OCI-LY7 (cell line): ENCODE data around the gene STX12. TPM values are rescaled to one million over a fixed set of nuclear protein-coding genes. Genes with fewer than 3 reads are reported as not detected.
"Not testable (repeated sequence)": the region's sequence is repeated elsewhere in the genome, so short reads cannot be mapped to it uniquely, and the experiment has no call there.

Experiments used
- BruUV-seq: library from RNA; stranded (reverse); fragments of 400-500 nt; replicated peaks from 2 replicates; lab custom pipeline; 2021; lab: Mats Ljungman, UMichigan
- CTCF ChIA-PET: fragments of 300-600 bp; sonication (Branson Sonifier 250); formaldehyde crosslinking; loops from one replicate; lab custom pipeline; 2022; ENCODE audit warnings: antibody characterized with exemption; ENCODE audit not compliant: unreplicated experiment; lab: Charles Lee
- POLR2A ChIA-PET: fragments of 300-600 bp; sonication (Branson Sonifier 250); formaldehyde crosslinking; loops from one replicate; lab custom pipeline; 2022; ENCODE audit warnings: antibody characterized with exemption; lab: Charles Lee
- DNase-seq: peaks from one replicate; pipeline ENCODE4 v3.0.0-alpha.2; 2015; ENCODE audit warnings: low spot score
- H2AFZ ChIP-seq: fragments of 200-600 bp; sonication (generic), shearing (Covaris generic); 2 replicates; pipeline ENCODE4 v1.6.1; 2014; ENCODE audit warnings: mild to moderate bottlenecking, antibody characterized with exemption, low read length, moderate library complexity
- H3K27ac ChIP-seq: fragments of 200-600 bp; sonication (generic); 2 replicates; pipeline ENCODE4 v1.5.1; 2014; ENCODE audit warnings: mixed run types, low read depth, mild to moderate bottlenecking, moderate library complexity, low read length, inconsistent platforms; ENCODE audit not compliant: poor library complexity, severe bottlenecking
- H3K36me3 ChIP-seq: fragments of 200-600 bp; sonication (generic); 2 replicates; pipeline ENCODE4 v1.6.1; 2014; ENCODE audit warnings: mild to moderate bottlenecking, antibody characterized with exemption, low read length, moderate library complexity, mixed read lengths; ENCODE audit not compliant: insufficient read depth
- H3K4me1 ChIP-seq: fragments of 200-600 bp; sonication (generic); 2 replicates; pipeline ENCODE4 v1.5.1; 2014; ENCODE audit warnings: mild to moderate bottlenecking, low read length; ENCODE audit not compliant: insufficient read depth, poor library complexity, severe bottlenecking
- H3K4me2 ChIP-seq: fragments of 200-600 bp; sonication (generic); 2 replicates; pipeline ENCODE4 v1.6.1; 2014; ENCODE audit warnings: mild to moderate bottlenecking, low read length
- H3K4me3 ChIP-seq: fragments of 200-600 bp; sonication (generic); 2 replicates; pipeline ENCODE4 v1.5.1; 2014; ENCODE audit warnings: mild to moderate bottlenecking, low read depth, low read length; ENCODE audit not compliant: poor library complexity, severe bottlenecking
- H3K79me2 ChIP-seq: fragments of 200-600 bp; sonication (generic); 2 replicates; pipeline ENCODE4 v1.6.1; 2016; ENCODE audit warnings: low read depth, mild to moderate bottlenecking, low read length, moderate library complexity, mixed read lengths; ENCODE audit not compliant: insufficient read depth
- H3K9me2 ChIP-seq: fragments of 200-600 bp; sonication (generic); 2 replicates; pipeline ENCODE4 v1.6.1; 2016; ENCODE audit warnings: mild to moderate bottlenecking, low read length, mixed read lengths; ENCODE audit not compliant: insufficient read depth
- H3K9me3 ChIP-seq: fragments of 200-600 bp; sonication (generic); 2 replicates; pipeline ENCODE4 v1.6.1; 2014; ENCODE audit warnings: mild to moderate bottlenecking, mixed run types, low read length, mixed read lengths
- H4K20me1 ChIP-seq: fragments of 200-600 bp; sonication (generic); 2 replicates; pipeline ENCODE4 v1.6.1; 2014; ENCODE audit warnings: mild to moderate bottlenecking, antibody characterized with exemption, low read length, moderate library complexity, mixed read lengths; ENCODE audit not compliant: insufficient read depth
- EZH2phosphoT487 ChIP-seq: fragments of 200-600 bp; sonication (generic); IDR thresholded peaks from 2 replicates; pipeline ENCODE4 v1.6.1; 2018; ENCODE audit warnings: low read depth, borderline replicate concordance, mild to moderate bottlenecking, mixed run types, antibody characterized with exemption, low read length, moderate library complexity, mixed read lengths
- intact Hi-C: fragments of 100-400 bp; cut with micrococcal nuclease; formaldehyde crosslinking; loops from one replicate; pipeline ENCODE4 v1.10.0; 2022; ENCODE audit not compliant: unreplicated experiment
- total RNA-seq, 2 experiments: library from RNA; depleted of rRNA in 1 of 2; stranded (reverse); fragments of >200 nt in 1 of 2; shearing (Covaris generic) in 1 of 2; gene quantifications; 2 replicates each; pipeline ENCODE4 v1.2.3, GENCODE V29; 2014 to 2022
- TF ChIP-seq, protein P1 (sequence below): fragments of 200-600 bp; sonication (generic); conservative IDR thresholded peaks from 2 replicates; pipeline ENCODE4 v1.5.1; 2014; ENCODE audit warnings: mild to moderate bottlenecking, antibody characterized with exemption, low read length, moderate library complexity, mixed read lengths

The STX12 gene
- total RNA-seq, 2 experiments from 2014 or later: 17.2 to 30.1 TPM

DNA sequence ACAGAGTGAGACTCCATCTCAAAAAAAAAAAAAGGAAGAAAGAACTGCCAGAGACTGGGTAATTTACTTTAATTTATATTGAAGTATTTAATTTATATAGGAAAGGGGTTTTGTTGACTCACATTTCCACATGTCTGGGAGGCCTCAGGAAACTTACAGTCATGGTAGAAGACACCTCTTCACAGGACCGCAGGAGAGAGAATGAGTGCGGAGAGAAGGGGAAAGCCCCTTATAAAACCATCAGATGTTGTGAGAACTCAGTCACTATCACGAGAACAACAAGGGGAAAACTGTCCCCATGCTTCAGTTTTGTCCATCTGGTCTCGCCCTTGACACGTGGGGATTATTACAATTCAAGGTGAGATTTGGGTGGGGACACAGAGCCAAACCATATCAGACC, 31.8 kb downstream of the STX12 start:
- Histone ChIP-seq H3K4me3 (no peak overlapping the region), H3K27ac (no peak overlapping the region), H3K9me2 (no peaks in the 10 kb centered on the region), H3K36me3 (peaks cover 58% of the 10 kb centered on the region), H2AFZ (no peak overlapping the region), H3K4me1 (no peaks in the 10 kb centered on the region), H4K20me1 (no peaks in the 10 kb centered on the region), H3K79me2 (no peaks in the 10 kb centered on the region), H3K4me2 (no peak overlapping the region), H3K9me3 (no peaks in the 10 kb centered on the region)
- ChIA-PET POLR2A (no interaction called here), CTCF (no interaction called here)
- intact Hi-C loops: no loop called here
- no TSS peak for BruUV-seq
- DNase-seq: no peak
- TF ChIP-seq, protein P1, sequence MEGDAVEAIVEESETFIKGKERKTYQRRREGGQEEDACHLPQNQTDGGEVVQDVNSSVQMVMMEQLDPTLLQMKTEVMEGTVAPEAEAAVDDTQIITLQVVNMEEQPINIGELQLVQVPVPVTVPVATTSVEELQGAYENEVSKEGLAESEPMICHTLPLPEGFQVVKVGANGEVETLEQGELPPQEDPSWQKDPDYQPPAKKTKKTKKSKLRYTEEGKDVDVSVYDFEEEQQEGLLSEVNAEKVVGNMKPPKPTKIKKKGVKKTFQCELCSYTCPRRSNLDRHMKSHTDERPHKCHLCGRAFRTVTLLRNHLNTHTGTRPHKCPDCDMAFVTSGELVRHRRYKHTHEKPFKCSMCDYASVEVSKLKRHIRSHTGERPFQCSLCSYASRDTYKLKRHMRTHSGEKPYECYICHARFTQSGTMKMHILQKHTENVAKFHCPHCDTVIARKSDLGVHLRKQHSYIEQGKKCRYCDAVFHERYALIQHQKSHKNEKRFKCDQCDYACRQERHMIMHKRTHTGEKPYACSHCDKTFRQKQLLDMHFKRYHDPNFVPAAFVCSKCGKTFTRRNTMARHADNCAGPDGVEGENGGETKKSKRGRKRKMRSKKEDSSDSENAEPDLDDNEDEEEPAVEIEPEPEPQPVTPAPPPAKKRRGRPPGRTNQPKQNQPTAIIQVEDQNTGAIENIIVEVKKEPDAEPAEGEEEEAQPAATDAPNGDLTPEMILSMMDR: no peak
- TF ChIP-seq EZH2phosphoT487: no peak

DNA sequence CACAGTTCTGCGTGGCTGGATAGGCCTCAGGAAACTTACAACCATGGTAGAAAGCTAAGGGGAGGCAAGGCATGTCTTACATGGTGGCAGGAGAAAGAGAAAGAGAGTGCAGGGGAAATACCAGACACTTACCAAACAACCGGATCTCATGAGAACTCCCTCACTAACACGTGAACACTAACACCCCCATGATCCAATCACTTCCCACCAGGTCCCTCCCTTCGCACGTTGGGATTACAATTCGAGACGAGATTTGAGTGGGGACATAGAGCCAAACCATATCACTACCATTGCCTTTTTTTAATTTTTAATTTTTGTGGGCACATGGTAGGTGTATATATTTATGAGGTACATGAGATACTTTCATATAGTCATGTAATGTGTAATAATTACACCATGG, 33.7 kb downstream of the STX12 start:
- no TSS peak for BruUV-seq
- intact Hi-C loops: no loop called here
- H2AFZ ChIP-seq: no peak overlapping the region
- no peaks in the 10 kb centered on the region for H3K79me2 ChIP-seq
- H3K9me3 ChIP-seq: no peaks in the 10 kb centered on the region
- ChIA-PET CTCF (no interaction called here), POLR2A (interaction anchor here (0.7 kb wide), 1 partner anchor 29 kb away, joined by 3 read pairs; no protein-coding TSS in a partner anchor)
- H4K20me1 ChIP-seq: no peaks in the 10 kb centered on the region
- H3K27ac ChIP-seq: no peak overlapping the region
- H3K4me2 ChIP-seq: no peak overlapping the region
- H3K4me3 ChIP-seq: no peak overlapping the region
- H3K9me2 ChIP-seq: no peaks in the 10 kb centered on the region
- TF ChIP-seq EZH2phosphoT487: no peak
- TF ChIP-seq, protein P1: no peak
- H3K36me3 ChIP-seq: peaks cover 45% of the 10 kb centered on the region
- H3K4me1 ChIP-seq: no peaks in the 10 kb centered on the region
- DNase-seq: no peak

DNA sequence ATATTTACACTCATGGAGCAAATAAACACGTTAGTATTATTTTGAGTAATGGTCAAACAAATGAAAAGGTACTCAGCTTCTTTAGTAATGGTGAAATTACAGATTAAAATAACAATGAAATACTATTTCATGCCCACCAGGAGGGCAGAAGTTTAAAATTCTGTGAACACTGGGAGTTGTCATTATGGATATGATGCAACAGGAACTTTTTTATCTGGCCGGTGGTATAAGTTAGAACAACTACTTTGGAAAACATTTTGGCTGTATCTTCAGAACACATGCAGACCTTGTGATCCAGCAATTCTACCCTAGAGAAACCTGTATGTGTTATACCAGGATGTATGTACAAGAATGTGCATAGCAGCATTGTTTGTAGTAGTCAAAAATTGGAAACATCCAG, 34.4 kb downstream of the STX12 start:
- H3K4me2 ChIP-seq: no peak overlapping the region
- CTCF ChIA-PET: no interaction called here
- no TSS peak for BruUV-seq
- H4K20me1 ChIP-seq: no peaks in the 10 kb centered on the region
- no peaks in the 10 kb centered on the region for H3K9me2 ChIP-seq
- no peak overlapping the region for H3K4me3 ChIP-seq
- H3K27ac ChIP-seq: no peak overlapping the region
- intact Hi-C loops: no loop called here
- H3K9me3 ChIP-seq: no peaks in the 10 kb centered on the region
- no peaks in the 10 kb centered on the region for H3K4me1 ChIP-seq
- POLR2A ChIA-PET: no interaction called here
- H3K36me3 ChIP-seq: peaks cover 39% of the 10 kb centered on the region
- H2AFZ ChIP-seq: no peak overlapping the region
- TF ChIP-seq EZH2phosphoT487: no peak
- TF ChIP-seq, protein P1: no peak
- DNase-seq: no peak
- H3K79me2 ChIP-seq: no peaks in the 10 kb centered on the region

DNA sequence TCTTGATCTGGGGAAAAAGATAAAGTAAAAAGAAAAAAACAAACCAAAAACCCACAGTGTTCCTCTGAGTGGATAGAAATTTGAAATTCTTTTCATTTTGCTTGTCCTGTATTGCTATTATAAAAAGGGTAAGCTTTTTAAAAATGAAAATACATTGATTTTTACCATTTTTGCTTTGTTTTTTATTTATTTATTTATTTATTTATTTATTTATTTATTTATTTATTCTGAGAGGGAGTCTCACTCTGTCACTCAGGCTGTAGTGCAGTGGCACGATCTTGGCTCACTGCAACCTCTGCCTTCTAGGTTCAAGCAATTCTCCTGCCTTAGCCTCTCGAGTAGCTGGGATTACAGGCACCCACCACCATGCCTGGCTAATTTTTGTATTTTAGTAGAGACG, 35.1 kb downstream of the STX12 start:
- POLR2A ChIA-PET, H3K4me3 ChIP-seq, DNase-seq, H3K27ac ChIP-seq, H4K20me1 ChIP-seq, BruUV-seq, H2AFZ ChIP-seq, H3K4me1 ChIP-seq, H3K4me2 ChIP-seq, CTCF ChIA-PET, H3K9me3 ChIP-seq, H3K79me2 ChIP-seq, intact Hi-C loops, H3K9me2 ChIP-seq: not testable (repeated sequence)
- peaks cover 35% of the 10 kb centered on the region for H3K36me3 ChIP-seq
